ENCODE measurements around the gene CRACR2A. TPM values are rescaled to one million over a fixed set of nuclear protein-coding genes. Genes with fewer than 3 reads are reported as not detected.
A peak's percentile ranks its signal among the peaks of the same experiment; 100 is the strongest.

CRACR2A gene
- total RNA-seq, 1 donor from 2014 or later: 4.7 TPM

- no peak for DNase-seq (ENCODE audit: low spot score)
Measured at GRCh38 chr12:3726456-3726855, 26.5 kb downstream of the CRACR2A start.

- DNase-seq (ENCODE audit: low spot score): no peak
Measured at GRCh38 chr12:3725388-3726115, 27.4 kb downstream of the CRACR2A start.

GRCh38 chr12:3723916-3724805 lies 28.7 kb downstream of the CRACR2A start:
- no peak for DNase-seq (ENCODE audit: low spot score)

GRCh38 chr12:3722368-3722767 lies 30.5 kb downstream of the CRACR2A start:
- no peak for DNase-seq (ENCODE audit: low spot score)

- DNase-seq (ENCODE audit: low spot score): no peak
Measured at GRCh38 chr12:3720772-3721171, 32.1 kb downstream of the CRACR2A start.

- no peak for DNase-seq (ENCODE audit: low spot score)
Measured at GRCh38 chr12:3718100-3718499, 34.8 kb downstream of the CRACR2A start.

- no peak for DNase-seq (ENCODE audit: low spot score)
Measured at GRCh38 chr12:3717283-3717898, 35.5 kb downstream of the CRACR2A start.

- no peak for DNase-seq (ENCODE audit: low spot score)
Measured at GRCh38 chr12:3715999-3716398, 36.9 kb downstream of the CRACR2A start.

GRCh38 chr12:3713947-3714346 lies 39.0 kb downstream of the CRACR2A start:
- DNase-seq (ENCODE audit: low spot score): no peak

- DNase-seq (ENCODE audit: low spot score): no peak
Measured at GRCh38 chr12:3713483-3713882, 39.4 kb downstream of the CRACR2A start.

- no peak for DNase-seq (ENCODE audit: low spot score)
Measured at GRCh38 chr12:3712209-3712992, 40.5 kb downstream of the CRACR2A start.

- DNase-seq (ENCODE audit: low spot score): no peak
Measured at GRCh38 chr12:3705354-3705675, 47.6 kb downstream of the CRACR2A start.

GRCh38 chr12:3704512-3705353 lies 48.2 kb downstream of the CRACR2A start:
- no peak for DNase-seq (ENCODE audit: low spot score)

GRCh38 chr12:3700861-3701260 lies 52.0 kb downstream of the CRACR2A start:
- DNase-seq (ENCODE audit: low spot score): no peak

- no peak for DNase-seq (ENCODE audit: low spot score)
Measured at GRCh38 chr12:3698218-3698974, 54.5 kb downstream of the CRACR2A start.

GRCh38 chr12:3697311-3697870 lies 55.5 kb downstream of the CRACR2A start:
- DNase-seq (ENCODE audit: low spot score): no peak

GRCh38 chr12:3694673-3695072 lies 58.2 kb downstream of the CRACR2A start:
- DNase-seq (ENCODE audit: low spot score): no peak

- DNase-seq (ENCODE audit: low spot score): peak; percentile 55
Measured at GRCh38 chr12:3692616-3693365, 60.1 kb downstream of the CRACR2A start.

GRCh38 chr12:3686463-3686862 lies 66.4 kb downstream of the CRACR2A start:
- no peak for DNase-seq (ENCODE audit: low spot score)
